WERI-Rb-1 (cell line): ENCODE measurements around the gene SDR42E2.

Experiments
- DNase-seq: peaks from one replicate; pipeline ENCODE4 v3.0.0-alpha.2; 2020
- H3K27ac ChIP-seq: fragments of 250-450 bp; sonication (Bioruptor Pico); 2 replicates; pipeline ENCODE4 v1.5.1; 2020; ENCODE audit warnings: mild to moderate bottlenecking, moderate library complexity
- H3K27me3 ChIP-seq: fragments of 250-450 bp; sonication (Bioruptor Pico); 2 replicates; pipeline ENCODE4 v1.5.1; 2021; ENCODE audit warnings: mild to moderate bottlenecking, low read depth, moderate library complexity; ENCODE audit not compliant: insufficient read depth, severe bottlenecking
- H3K36me3 ChIP-seq: fragments of 250-450 bp; sonication (Bioruptor Pico); 2 replicates; pipeline ENCODE4 v1.5.1; 2020; ENCODE audit warnings: mild to moderate bottlenecking, moderate library complexity
- H3K4me3 ChIP-seq: 2 replicates; pipeline ENCODE4 v1.5.1; 2011; ENCODE audit warnings: low read depth, mild to moderate bottlenecking, control low read depth, low read length
- H3K9me3 ChIP-seq: fragments of 250-450 bp; sonication (Bioruptor Pico); 2 replicates; pipeline ENCODE4 v1.5.1; 2021; ENCODE audit warnings: mild to moderate bottlenecking, moderate library complexity; ENCODE audit not compliant: severe bottlenecking
- CTCF ChIP-seq: IDR thresholded peaks from 2 replicates; pipeline ENCODE4 v1.5.1; 2011; ENCODE audit warnings: low read depth, mild to moderate bottlenecking, control low read depth, inconsistent platforms, low read length

Gene SDR42E2

GRCh38 chr16:22132801-22133200, 29.5 kb upstream of the SDR42E2 start:
- no peak for DNase-seq
- TF ChIP-seq CTCF, result no peak
- H3K27me3 ChIP-seq, result no peaks in the 10 kb centered on the region
- H3K27ac ChIP-seq, result no peak overlapping the region
- no peaks in the 10 kb centered on the region for H3K36me3 ChIP-seq
- no peaks in the 10 kb centered on the region for H3K9me3 ChIP-seq
- H3K4me3 ChIP-seq, result no peak overlapping the region

- DNase-seq, result no peak
- Histone ChIP-seq H3K27me3 (no peaks in the 10 kb centered on the region), H3K4me3 (no peak overlapping the region), H3K9me3 (no peaks in the 10 kb centered on the region), H3K27ac (no peak overlapping the region), H3K36me3 (no peaks in the 10 kb centered on the region)
- no peak for TF ChIP-seq CTCF
Measured at GRCh38 chr16:22138482-22138881, 23.8 kb upstream of the SDR42E2 start.

GRCh38 chr16:22139008-22139407, 23.3 kb upstream of the SDR42E2 start:
- no peaks in the 10 kb centered on the region for H3K27me3 ChIP-seq
- no peaks in the 10 kb centered on the region for H3K36me3 ChIP-seq
- H3K9me3 ChIP-seq, result no peaks in the 10 kb centered on the region
- TF ChIP-seq CTCF, result no peak
- H3K27ac ChIP-seq, result no peak overlapping the region
- DNase-seq, result no peak
- H3K4me3 ChIP-seq, result no peak overlapping the region

GRCh38 chr16:22139732-22140131, 22.6 kb upstream of the SDR42E2 start:
- Histone ChIP-seq H3K4me3 (no peak overlapping the region), H3K9me3 (no peaks in the 10 kb centered on the region), H3K27ac (no peak overlapping the region), H3K27me3 (no peaks in the 10 kb centered on the region), H3K36me3 (no peaks in the 10 kb centered on the region)
- TF ChIP-seq CTCF, result no peak
- DNase-seq, result no peak

- H3K4me3 ChIP-seq, result no peak overlapping the region
- no peaks in the 10 kb centered on the region for H3K36me3 ChIP-seq
- peak; percentile 46 for DNase-seq
- no peaks in the 10 kb centered on the region for H3K27me3 ChIP-seq
- no peak overlapping the region for H3K27ac ChIP-seq
- peak; percentile 88 for TF ChIP-seq CTCF
- H3K9me3 ChIP-seq, result no peaks in the 10 kb centered on the region
Measured at GRCh38 chr16:22141767-22142166, 20.5 kb upstream of the SDR42E2 start.

GRCh38 chr16:22144520-22144919, 17.8 kb upstream of the SDR42E2 start:
- TF ChIP-seq CTCF, result no peak
- Histone ChIP-seq H3K9me3 (no peaks in the 10 kb centered on the region), H3K4me3 (no peak overlapping the region), H3K36me3 (no peaks in the 10 kb centered on the region), H3K27me3 (no peaks in the 10 kb centered on the region), H3K27ac (no peak overlapping the region)
- no peak for DNase-seq
